SW 1271 (cell line): ENCODE data around the gene KCNC3.

Experiments
- DNase-seq, 2 experiments: peaks; one replicate each; lab custom pipeline; 2025; lab: John Stamatoyannopoulos, UW

Gene KCNC3

GRCh38 chr19:50276370-50277063 is 52.7 kb downstream of the KCNC3 start:
- DNase-seq = no peak

DNA sequence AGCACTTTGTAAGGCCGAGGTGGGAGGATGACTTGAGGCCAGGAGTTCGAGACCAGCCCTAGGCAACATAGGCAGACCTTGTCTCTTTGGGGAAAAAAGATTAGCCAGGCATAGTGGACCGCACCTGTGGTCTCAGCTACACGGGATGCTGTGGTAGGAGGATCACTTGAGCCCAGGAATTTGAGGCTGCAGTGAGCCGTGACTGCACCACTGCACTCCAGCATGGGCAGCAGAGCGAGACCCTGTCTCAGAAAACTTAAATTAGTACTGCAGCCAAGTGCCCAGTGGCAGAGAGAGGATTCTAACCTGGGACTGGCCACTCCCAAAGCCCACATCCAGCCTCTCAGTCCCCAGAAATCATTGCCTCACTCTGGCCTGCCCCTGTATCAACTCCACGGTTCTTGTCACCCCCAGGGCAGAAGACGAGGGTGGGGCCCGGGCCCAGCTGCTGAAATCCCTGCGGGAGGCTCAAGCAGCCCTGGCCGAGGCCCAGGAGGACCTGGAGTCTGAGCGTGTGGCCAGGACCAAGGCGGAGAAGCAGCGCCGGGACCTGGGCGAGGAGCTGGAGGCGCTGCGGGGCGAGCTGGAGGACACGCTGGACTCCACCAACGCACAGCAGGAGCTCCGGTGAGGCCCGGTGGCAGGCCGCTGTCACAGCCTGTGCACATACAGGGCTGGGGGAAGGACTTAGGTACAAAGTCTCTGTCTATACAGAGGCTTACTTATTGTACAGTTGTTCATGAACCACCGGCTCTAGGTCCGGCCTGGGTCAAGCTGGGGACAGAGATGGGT is 53.4 kb downstream of the KCNC3 start:
- DNase-seq = no peak

DNA sequence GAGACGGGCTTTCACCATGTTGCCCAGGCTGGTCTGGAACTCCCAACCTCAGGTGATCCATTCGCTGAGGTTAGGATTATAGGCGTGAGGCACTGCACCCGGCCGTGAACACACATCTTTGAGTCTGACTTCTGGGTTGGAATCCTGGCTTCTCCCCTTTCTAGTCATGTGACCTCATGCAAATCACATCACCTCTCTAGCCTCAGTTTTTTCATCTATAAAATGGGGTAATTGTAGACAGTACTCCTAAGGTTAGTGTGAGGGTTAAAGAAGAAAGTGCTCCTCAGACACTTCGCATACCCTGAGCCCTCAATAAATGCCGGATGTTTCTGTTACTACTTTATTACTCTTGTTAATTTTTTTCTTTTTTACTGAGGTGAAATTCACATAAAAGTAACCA is 55.4 kb downstream of the KCNC3 start:
- DNase-seq = no peak

DNA sequence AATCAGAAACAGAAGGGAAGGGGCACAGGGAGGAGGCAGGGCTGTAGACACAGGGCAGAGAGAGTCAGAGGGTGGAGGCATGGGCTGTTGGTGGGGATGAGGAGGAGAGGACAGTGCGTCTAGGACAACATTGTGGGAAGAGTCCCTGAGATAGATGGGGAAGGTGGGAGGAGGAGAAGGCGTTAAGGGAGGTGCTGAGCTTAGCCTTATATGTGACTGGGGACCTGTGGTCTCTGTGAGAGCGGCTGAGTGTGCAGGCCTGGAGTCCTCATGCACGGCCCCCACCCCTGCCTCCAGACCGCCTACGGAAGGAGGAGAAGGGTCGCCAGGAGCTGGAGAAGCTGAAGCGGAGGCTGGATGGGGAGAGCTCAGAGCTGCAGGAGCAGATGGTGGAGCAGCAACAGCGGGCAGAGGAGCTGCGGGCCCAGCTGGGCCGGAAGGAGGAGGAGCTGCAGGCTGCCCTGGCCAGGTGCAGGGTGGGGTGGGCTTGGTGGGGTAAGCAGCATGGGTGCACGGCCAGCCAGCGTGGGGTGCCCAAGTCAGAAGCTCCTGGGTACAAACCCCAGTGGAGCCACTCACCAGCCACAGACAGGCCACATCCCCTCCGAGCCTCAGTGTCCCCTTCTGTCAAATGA is 56.8 kb downstream of the KCNC3 start:
- DNase-seq = no peak

DNA sequence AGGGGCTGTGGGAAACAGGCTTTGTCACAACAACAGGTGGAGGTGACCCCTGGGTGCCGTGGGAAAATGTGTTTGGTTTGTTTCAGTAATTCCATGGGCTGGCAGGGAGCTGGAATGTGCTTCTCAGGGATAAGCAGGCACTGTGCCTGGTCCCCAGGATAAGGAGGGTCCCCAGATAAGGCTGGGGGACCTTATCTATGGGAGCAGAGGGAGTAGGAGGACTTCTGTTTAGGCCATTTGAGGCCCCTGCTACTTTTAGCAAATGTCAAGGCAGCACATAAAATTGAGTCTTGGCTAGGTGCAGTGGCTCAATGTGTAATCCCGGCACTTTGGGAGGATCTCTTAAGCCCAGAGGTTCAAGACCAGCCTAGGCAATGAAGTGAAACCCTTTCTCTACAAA is 59.5 kb downstream of the KCNC3 start:
- DNase-seq = no peak

- DNase-seq = no peak
Measured at GRCh38 chr19:50268501-50268900, 60.7 kb downstream of the KCNC3 start.

DNA sequence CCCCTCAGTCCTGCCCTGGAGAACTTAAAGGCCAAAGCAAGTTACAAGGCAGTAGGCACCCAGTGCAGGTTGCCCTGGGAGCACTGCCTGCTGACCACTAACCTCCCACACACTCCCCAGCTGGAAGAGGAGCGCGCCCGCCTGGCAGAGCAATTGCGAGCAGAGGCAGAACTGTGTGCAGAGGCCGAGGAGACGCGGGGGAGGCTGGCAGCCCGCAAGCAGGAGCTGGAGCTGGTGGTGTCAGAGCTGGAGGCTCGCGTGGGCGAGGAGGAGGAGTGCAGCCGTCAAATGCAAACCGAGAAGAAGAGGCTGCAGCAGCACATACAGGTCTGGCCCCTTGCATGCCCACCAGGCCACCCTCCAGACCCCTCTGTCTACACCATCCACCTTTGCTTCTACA is 61.1 kb downstream of the KCNC3 start:
- no peak for DNase-seq

GRCh38 chr19:50266896-50267295 is 62.3 kb downstream of the KCNC3 start:
- DNase-seq = no peak

- DNase-seq = no peak
Measured at GRCh38 chr19:50266041-50266440, 63.1 kb downstream of the KCNC3 start.

DNA sequence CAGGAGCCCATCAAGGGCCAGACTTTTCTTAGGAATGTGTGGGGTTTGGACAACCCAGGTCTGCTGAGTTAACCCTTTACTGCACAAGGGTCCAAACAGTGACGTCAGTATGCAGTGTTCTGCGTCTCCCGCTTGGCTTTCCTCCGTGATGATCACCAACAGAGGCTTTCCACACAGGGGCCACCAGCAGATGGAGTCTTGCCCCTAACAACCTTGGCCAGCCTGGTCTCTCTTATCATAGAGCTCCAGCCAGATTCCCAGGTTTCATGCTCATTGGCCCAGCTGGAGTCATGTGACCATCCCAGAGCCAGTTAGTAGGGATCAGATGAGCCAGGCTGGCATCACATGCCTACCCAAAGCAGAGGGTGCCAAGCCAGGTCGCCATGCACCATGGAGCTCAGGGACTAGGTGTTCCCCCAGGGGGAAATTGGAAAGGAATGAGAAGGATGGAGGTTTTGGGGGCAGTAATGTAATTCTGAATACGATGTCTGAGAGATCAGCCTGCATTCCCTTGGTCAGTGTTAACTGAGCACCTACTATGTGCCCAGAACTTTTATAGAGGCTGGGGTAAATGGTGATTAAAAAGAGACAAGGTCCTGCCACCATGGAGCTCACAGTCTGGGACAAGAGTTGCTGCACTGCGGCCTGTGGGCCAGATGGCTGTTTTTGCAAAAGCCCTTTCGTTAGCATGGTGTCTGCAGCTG is 64.5 kb downstream of the KCNC3 start:
- DNase-seq = no peak

DNA sequence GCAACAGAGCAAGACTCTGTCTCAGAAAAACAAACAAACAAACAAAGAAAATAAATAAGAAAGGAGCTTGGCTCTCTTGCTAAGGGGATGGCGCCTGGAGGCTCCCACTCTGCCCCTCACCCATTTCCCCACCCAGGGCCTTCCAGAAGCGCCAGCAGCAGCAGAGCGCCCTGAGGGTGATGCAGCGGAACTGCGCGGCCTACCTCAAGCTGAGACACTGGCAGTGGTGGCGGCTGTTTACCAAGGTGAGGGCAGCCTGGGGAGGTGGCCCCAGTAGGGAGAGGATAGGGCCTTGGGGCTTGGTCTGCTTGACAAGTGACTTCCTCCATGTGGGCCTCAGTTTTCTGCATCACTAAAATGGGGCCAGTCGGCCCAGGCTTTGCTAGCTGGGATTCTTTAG is 66.0 kb downstream of the KCNC3 start:
- DNase-seq = no peak
